ENCODE measurements around the gene UMAD1. TPM values are rescaled to one million over a fixed set of nuclear protein-coding genes. Genes with fewer than 3 reads are reported as not detected.

UMAD1 gene
- total and polyA plus RNA-seq, 2 of the 13 experiments (the other 11 are each of a cell fraction or from before 2014, with no cell fraction given): 16.8 to 17.6 TPM

DNA sequence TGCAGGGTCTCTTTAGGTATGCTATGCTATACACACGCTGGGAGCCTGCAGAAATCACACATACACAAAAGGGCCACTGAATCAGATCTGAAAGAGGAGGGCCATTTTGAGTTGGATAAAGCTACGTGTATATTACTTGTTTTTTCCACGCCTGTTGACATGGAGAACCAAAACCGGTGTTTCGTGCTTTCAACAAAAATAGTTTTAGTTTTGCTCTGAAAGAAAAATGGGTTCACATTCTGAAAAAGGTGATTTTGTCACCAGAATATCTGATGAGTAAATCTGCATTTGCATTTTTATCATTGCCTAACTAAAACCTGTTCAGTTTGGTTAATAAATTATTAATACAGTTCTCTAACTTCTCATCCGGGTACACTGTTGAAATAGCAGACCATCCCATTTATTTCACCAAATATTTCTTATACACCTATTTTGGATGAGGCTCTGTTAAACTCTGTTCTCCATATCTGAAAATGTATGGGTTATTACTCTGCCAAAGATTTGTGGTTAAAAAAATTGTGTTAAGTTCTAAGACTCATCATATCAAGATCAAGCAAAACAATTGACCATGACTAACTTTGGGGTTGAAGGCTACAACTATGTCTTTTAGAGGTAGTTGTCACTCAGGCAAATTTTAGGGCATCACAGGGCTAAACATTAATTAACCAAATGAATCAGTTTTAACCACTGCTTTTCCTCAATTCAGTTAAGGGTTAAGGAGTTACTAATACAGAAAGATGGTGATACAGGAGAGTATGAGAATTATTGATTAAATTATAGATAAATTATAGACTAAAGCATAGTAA is 179.1 kb downstream of the UMAD1 start (continued):
- TF ChIP-seq, protein P1, sequence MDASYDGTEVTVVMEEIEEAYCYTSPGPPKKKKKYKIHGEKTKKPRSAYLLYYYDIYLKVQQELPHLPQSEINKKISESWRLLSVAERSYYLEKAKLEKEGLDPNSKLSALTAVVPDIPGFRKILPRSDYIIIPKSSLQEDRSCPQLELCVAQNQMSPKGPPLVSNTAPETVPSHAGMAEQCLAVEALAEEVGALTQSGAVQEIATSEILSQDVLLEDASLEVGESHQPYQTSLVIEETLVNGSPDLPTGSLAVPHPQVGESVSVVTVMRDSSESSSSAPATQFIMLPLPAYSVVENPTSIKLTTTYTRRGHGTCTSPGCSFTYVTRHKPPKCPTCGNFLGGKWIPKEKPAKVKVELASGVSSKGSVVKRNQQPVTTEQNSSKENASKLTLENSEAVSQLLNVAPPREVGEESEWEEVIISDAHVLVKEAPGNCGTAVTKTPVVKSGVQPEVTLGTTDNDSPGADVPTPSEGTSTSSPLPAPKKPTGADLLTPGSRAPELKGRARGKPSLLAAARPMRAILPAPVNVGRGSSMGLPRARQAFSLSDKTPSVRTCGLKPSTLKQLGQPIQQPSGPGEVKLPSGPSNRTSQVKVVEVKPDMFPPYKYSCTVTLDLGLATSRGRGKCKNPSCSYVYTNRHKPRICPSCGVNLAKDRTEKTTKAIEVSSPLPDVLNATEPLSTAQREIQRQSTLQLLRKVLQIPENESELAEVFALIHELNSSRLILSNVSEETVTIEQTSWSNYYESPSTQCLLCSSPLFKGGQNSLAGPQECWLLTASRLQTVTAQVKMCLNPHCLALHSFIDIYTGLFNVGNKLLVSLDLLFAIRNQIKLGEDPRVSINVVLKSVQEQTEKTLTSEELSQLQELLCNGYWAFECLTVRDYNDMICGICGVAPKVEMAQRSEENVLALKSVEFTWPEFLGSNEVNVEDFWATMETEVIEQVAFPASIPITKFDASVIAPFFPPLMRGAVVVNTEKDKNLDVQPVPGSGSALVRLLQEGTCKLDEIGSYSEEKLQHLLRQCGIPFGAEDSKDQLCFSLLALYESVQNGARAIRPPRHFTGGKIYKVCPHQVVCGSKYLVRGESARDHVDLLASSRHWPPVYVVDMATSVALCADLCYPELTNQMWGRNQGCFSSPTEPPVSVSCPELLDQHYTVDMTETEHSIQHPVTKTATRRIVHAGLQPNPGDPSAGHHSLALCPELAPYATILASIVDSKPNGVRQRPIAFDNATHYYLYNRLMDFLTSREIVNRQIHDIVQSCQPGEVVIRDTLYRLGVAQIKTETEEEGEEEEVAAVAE (CRISPR knock-in tag; IDR thresholded peaks at IDR 0.05; ENCODE audit: borderline replicate concordance): no peak
- no peak for TF ChIP-seq PRPF4 (IDR thresholded peaks at IDR 0.05; ENCODE audit: low read depth, low read length, poor library complexity, severe bottlenecking)
- TF ChIP-seq ZNF256 (CRISPR knock-in tag; conservative IDR thresholded peaks at IDR 0.05): no peak
- no peak for TF ChIP-seq ZNF746 (CRISPR knock-in tag; IDR thresholded peaks at IDR 0.05)

DNA sequence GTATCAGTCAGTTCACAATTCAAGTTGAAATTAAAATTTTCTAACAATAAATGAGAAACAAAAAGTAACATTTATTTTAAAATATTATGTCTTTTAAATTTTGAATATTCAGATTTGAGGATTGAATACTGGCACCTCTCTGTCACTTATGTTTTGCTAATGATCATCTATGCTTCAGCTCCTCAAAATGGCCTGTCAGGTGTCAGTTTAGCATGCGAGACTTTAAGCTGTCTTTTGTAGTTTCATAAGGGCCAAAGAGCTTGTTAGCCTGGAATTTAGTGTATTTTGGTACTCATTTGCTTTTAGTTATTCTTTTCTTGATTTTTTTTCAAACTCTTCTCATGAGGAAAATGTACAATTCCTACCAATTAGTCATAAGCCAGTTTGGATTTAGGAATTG is 179.9 kb downstream of the UMAD1 start:
- H3K9me3 ChIP-seq (ENCODE audit: low read length): no peaks in the 10 kb centered on the region
- H2AFZ ChIP-seq (ENCODE audit: low read length): no peak overlapping the region
- no peak overlapping the region for H3K9ac ChIP-seq (ENCODE audit: insufficient read depth, low read depth, low read length)
- in situ Hi-C loops (cut with HindIII; ENCODE audit: extremely low pct_ligation_motif_present, low pct_unique_long_range_greater_than_20kb): no loop called here
- ChIA-PET CTCF (ENCODE audit: low intra/inter-chr PET ratio, low total read pairs) (no interaction called here), POLR2A (no interaction called here)
- WGBS (ENCODE audit: low lambda C conversion rate): 87% methylated on average over 1 of the region's 1 CpG
- no TSS peak for BruUV-seq (replicated peaks)
- FAIRE-seq: no peak
- H3K27ac ChIP-seq (ENCODE audit: extremely low read length, insufficient read depth, low read length): no peak overlapping the region
- H3K27me3 ChIP-seq (ENCODE audit: control insufficient read depth in 1 of 2, insufficient read depth in 2 of 2, low read length in 2 of 2): no peaks in the 10 kb centered on the region
- no peak overlapping the region for H3K4me2 ChIP-seq (ENCODE audit: low read depth, low read length)
- no peak for DNase-seq (ENCODE audit: low spot score)
- intact Hi-C loops (cut with micrococcal nuclease; ENCODE audit: unreplicated experiment): no loop called here
- no peak for TF ChIP-seq RELA (CRISPR knock-in tag; IDR thresholded peaks at IDR 0.05)
- TF ChIP-seq, protein P2, sequence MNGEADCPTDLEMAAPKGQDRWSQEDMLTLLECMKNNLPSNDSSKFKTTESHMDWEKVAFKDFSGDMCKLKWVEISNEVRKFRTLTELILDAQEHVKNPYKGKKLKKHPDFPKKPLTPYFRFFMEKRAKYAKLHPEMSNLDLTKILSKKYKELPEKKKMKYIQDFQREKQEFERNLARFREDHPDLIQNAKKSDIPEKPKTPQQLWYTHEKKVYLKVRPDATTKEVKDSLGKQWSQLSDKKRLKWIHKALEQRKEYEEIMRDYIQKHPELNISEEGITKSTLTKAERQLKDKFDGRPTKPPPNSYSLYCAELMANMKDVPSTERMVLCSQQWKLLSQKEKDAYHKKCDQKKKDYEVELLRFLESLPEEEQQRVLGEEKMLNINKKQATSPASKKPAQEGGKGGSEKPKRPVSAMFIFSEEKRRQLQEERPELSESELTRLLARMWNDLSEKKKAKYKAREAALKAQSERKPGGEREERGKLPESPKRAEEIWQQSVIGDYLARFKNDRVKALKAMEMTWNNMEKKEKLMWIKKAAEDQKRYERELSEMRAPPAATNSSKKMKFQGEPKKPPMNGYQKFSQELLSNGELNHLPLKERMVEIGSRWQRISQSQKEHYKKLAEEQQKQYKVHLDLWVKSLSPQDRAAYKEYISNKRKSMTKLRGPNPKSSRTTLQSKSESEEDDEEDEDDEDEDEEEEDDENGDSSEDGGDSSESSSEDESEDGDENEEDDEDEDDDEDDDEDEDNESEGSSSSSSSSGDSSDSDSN (CRISPR knock-in tag; IDR thresholded peaks at IDR 0.05): no peak
- H3K4me1 ChIP-seq (ENCODE audit: insufficient read depth, low read length): peaks cover 3% of the 10 kb centered on the region
- ATAC-seq: no peak
- H3K36me3 ChIP-seq (replicated peaks in 1 of 2; ENCODE audit: control insufficient read depth in 1 of 2, insufficient read depth in 2 of 2, low read length in 2 of 2): no peaks in the 10 kb centered on the region
- H4K20me1 ChIP-seq (ENCODE audit: insufficient read depth, low read length): no peaks in the 10 kb centered on the region
- no peak overlapping the region for H3K4me3 ChIP-seq (replicated peaks in 1 of 3; ENCODE audit: insufficient read depth in 1 of 3, low read depth in 2 of 3, low read length in 3 of 3)
- H3K79me2 ChIP-seq (ENCODE audit: insufficient read depth, low read length): no peaks in the 10 kb centered on the region
